HG02970 (cell line): ENCODE results near the gene PRPF6.
A peak's percentile ranks its signal among the peaks of the same experiment; 100 is the strongest.

Source experiments
- ATAC-seq: cut with Tn5 transposase; IDR thresholded peaks from one replicate; pipeline ENCODE4 v1.9.1; 2021; ENCODE audit warnings: mild to moderate bottlenecking, moderate library complexity, moderate number of reproducible peaks; ENCODE audit not compliant: unreplicated experiment, low FRiP score

Gene PRPF6

DNA sequence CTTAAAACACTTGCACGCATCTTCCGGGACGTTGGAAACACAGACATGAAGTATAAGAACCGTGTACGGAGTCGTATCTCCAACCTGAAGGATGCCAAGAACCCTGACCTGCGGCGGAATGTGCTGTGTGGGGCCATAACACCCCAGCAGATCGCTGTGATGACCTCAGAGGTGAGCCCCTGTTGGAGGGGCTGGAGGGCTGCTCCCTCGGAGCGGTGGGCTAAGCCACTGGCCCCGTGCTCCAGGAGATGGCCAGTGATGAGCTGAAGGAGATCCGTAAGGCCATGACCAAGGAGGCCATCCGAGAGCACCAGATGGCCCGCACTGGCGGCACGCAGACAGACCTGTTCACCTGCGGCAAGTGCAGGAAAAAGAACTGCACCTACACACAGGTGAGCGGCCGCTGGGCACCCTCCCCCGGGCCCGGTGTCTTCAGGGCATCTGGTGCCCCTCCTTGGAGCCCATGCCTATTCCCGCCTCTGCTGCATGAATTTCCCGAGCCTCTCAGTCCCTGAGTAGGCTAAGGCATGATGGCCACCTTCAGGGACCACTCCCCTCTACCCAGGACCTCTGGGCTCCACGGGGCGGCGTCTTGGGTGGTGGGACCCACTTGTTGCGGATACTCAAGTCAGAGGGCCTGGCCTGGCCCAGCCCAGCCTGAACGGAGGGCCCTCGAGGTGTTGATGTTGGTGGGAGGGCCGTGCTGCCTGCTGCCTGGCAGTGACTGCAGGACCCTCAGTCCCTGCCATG is 89.5 kb downstream of the PRPF6 start:
- ATAC-seq = no peak

DNA sequence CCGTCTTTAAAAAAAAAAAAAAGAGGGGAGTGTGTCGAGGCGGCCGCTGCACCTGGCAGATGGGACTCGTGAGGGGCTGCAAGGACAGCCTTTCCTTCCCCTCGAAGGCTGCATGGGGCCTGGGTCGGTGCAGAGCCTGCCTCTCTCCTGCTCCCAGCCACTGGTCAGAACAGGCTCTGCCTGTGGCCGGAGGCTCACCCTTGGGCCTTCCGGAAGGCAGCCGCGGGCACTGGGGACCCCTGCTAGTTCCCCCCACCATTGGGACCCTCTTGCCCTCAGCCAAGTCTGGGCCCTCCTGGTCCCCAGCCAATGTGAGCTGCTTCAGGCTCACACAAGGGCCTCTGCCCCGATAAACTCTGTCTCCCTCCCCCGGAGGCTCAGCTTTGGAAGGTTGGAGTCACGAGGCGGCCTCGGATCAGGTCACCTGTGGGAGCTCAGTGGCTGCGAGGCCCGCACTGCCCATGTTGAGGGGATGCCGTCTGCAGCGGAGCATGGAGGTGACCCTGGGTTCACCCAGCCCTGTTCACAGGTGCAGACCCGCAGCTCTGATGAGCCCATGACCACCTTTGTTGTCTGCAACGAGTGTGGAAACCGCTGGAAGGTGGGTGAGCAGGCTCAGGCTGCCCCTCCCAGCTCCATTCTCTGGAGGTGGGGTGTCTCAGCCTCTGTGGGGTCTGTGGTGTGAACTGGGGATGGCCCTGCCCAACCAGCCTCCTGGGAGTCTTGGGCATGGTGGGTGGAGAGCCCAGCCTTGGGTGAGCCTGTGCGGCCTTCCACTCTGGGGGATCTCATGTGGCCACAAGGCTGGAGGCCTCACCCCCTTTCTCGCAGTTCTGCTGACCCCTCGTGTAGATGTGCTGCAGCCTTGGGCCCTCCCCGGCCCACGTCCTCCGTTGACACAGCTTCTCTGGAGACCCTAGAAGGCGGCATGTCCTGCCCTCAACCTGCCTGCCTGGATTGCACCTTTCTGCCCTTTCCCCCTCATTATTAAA is 90.7 kb downstream of the PRPF6 start:
- ATAC-seq = no peak

DNA sequence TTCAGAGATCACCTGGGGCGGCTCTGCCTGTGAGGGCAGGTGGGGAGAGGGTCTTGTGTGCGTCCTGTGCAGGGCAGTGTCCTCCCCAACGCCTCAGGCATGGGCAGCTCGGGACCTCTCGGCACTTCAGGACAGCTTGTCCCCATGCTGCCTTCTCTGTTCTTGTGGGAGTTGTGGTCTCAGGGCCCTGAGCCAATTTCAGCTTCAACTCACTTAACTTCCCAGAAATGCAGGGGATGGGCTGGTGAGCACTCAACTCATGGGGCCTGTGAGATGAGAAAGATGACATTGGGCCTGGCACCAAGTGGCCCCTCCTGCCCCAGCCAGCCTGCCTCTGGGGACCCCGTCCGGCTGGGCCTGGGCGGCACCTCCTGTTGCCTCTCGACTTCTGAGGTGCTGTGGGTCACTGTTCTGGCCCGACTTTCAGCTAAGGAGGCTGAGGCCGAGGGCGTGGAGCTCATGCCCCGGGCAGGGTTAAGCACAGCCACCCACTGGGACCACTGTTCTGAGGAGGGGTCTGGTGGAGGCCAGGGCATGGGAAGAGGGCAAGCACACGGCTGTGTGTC is 91.6 kb downstream of the PRPF6 start:
- ATAC-seq = no peak

GRCh38 chr20:64073476-64074183 is 92.7 kb downstream of the PRPF6 start:
- no peak for ATAC-seq

DNA sequence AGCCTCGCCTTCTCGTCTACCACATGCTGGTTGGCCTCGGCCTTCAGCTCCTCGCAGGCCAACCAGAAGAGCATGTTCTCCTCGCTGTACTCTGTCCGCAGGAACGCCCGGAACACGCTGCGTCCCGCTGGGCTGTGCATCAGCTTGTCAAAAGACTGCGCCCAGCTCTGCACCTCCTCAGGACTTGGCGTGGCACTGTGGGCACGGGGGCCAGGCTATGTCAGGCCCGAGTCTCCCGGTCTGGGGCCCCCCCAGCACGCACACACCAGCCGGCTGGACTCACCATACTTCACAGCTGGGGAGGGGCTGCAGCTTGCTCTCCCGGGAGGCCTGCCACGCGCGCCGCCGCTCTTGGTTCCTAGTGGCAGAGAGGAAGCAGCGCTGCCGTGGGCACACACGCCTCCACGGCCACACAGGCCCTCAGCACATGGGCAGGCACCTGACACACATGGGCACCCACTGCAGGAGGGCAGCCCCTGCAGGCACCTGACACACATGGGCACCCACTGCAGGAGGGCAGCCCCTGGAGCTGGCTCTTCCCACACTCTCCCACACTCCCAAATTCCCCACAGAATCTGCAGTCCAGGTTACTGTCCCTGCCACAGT is 93.4 kb downstream of the PRPF6 start:
- no peak for ATAC-seq

DNA sequence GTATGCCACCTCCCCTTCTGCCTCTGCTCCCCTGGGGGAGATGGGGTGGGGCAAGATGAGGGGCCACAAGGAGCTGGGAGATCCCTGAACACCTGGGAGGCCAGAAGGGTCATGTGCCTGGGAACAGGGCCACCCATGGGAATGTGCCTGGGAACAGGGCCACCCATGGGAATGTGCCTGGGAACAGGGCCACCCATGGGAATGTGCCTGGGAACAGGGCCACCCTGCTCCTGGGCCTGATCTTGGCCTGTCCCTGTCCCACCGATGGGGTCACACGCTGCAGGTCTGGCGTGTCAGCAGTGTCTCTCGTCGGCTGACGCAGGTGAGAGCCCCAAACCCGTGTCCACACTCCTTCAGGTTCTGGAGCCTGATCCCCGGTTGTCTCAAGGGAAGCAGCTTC is 94.0 kb downstream of the PRPF6 start:
- ATAC-seq = no peak

DNA sequence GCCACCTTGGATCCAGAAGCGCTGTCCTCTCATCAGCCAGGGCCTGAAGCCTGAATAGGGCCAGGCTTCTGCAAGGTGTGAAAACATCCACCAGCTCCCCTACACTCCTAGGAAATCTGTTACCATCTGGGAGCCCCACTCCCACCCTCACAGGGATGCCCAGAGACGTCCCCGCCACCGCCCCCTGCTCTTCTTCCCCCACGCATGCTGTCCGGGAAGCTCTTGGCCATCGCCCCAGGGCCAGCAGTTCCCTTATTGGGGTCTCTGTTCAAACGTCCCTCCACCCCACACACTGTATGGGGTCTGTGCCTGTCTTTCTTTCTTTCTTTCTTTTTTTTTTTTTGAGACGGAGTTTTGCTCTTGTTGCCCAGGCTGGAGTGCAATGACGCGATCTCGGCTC is 94.6 kb downstream of the PRPF6 start:
- ATAC-seq = no peak

- no peak for ATAC-seq
These were observed 95.4 kb downstream of the PRPF6 start for GRCh38 chr20:64076061-64076997.

GRCh38 chr20:64077094-64077493 is 96.2 kb downstream of the PRPF6 start:
- no peak for ATAC-seq

GRCh38 chr20:64077541-64077875 is 96.6 kb downstream of the PRPF6 start:
- no peak for ATAC-seq

- ATAC-seq = no peak
These were observed 97.1 kb downstream of the PRPF6 start for GRCh38 chr20:64077876-64078551.

DNA sequence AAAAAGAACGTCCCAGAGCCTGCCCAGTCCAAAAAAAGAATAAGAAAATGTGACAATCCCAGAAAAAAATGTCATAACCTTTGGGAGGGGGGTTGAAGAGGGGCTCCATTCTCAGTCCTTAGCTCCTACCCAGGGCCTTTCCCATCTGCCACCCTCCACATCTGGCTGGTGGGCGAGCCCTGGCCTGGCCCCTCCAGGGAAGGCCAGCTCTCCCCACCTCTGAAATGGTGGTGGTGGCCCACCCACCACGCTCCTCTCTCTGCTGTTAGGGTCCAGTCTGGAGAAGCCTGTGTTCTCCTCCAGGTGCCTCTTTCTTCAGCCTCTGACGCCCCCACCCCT is 98.0 kb downstream of the PRPF6 start:
- no peak for ATAC-seq

- ATAC-seq = peak; percentile 40
These were observed 98.5 kb downstream of the PRPF6 start, which contains the start of gene RGS19 for GRCh38 chr20:64079273-64080012. Gene RGS19, minus strand, starts transcription at chr20:64079518. Its CDS starts 2,632 bp downstream, at chr20:64076886.

GRCh38 chr20:64080013-64080812 is 99.3 kb downstream of the PRPF6 start, which contains the start of gene OPRL1:
Gene OPRL1, plus strand, starts transcription at chr20:64080082. Its CDS starts 12,639 bp downstream, at chr20:64092721.
- ATAC-seq = no peak

GRCh38 chr20:64080813-64081623 is 100.1 kb downstream of the PRPF6 start:
- no peak for ATAC-seq

- ATAC-seq = no peak
These were observed 100.7 kb downstream of the PRPF6 start for GRCh38 chr20:64081624-64081964.
